GM23248 (cell line): ENCODE data around the gene ENOX1.

Experiments
- EZH2 ChIP-seq: fragments of 200-600 bp; sonication (generic); IDR thresholded peaks from 2 replicates; pipeline ENCODE4 v1.6.1; 2018; ENCODE audit warnings: antibody characterized with exemption, mild to moderate bottlenecking; ENCODE audit not compliant: insufficient read depth, poor library complexity, severe bottlenecking
- EZH2phosphoT487 ChIP-seq: fragments of 200-600 bp; sonication (generic); IDR thresholded peaks from 2 replicates; pipeline ENCODE4 v1.6.1; 2018; ENCODE audit warnings: antibody characterized with exemption, moderate library complexity, mild to moderate bottlenecking, low read depth; ENCODE audit not compliant: insufficient read depth

DNA sequence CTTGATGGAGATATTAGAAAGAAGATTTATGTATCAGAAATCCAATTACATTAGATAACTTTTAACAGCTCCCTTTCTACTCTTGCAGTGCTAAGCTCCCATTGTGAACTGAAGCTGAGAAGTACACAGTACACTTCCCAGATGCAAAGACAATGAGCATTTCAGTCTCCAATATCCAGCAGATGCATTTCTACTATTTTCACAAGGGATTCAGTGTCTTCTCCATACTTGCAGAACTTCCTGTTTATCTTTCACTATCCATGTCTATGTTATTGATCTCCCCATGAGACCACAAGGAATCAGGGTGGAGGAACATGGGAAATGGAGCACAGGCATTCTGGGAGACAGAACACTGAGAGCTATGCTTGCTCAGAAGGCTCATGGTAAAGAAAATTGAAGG is 207.5 kb downstream of the ENOX1 start:
- TF ChIP-seq EZH2phosphoT487 (no peak), EZH2 (no peak)
